Measurements from ENCODE around the gene HK2.
"Not testable (repeated sequence)": the region's sequence is repeated elsewhere in the genome, so short reads cannot be mapped to it uniquely, and the experiment has no call there.

HK2 gene

GRCh38 chr2:74880054-74880728 is 46.3 kb downstream of the HK2 start:
- no peak for DNase-seq

DNA sequence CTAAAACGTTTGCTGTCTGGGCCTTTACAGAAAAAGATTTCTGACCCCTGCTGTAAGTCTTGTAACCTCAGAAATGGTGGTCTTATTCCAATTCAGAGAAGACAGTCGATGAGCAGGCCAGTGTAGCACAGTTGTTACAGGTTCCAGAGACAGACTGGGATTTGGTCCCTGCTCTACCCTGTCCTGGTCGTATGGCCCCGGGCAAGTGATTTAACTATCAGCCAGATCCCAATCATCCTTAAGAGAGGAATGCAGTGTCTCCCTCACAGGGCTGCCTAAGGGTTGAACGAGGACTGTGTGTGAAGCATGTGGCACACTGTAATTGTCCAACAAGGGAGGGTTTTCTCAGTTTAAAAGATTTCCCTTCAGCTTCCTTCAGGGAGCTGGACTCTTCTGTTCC is 47.2 kb downstream of the HK2 start:
- no peak for DNase-seq

DNA sequence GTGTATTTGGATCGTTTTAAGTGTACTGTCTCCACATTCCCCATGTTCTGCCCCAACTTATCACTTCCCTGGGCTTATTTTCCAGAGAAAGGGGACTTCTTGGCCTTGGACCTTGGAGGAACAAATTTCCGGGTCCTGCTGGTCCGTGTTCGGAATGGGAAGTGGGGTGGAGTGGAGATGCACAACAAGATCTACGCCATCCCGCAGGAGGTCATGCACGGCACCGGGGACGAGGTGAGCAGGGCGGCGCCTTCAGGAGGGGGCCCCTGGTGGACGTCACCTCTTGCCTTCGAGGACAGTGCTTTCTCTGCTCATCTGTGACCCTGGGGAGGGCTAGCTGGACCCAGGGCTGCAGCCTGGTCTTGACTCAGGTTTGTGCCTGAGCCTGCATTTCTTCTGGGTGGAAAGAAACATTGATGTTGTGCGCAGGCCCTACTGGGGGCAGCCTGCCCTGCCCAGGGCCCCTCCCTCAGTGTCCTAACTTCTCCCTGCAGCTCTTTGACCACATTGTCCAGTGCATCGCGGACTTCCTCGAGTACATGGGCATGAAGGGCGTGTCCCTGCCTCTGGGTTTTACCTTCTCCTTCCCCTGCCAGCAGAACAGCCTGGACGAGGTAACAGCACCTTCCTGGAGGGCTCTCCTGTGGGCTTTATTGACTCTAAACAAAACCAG is 47.8 kb downstream of the HK2 start:
- DNase-seq = no peak

- no peak for DNase-seq
Measured at GRCh38 chr2:74882299-74882687, 48.4 kb downstream of the HK2 start.

DNA sequence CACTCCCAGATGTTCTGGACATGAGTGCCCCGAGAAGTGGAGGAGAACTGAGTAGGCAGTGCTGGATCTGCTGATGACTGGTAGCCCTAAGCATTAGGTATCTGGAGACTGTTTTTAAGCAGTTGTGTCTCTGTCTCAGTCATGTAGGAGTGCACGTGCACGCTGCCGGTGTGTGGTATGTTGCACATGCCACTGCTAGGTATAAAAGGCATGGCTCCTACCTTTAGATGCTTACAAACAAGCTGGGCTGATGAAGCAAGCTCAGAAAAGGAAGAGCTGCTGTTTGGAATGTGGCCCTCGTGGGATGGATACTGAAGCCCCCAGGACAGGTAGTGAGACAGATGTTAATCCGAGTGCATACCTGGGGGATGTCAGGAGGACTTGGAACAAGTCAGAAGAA is 49.1 kb downstream of the HK2 start:
- DNase-seq = no peak

DNA sequence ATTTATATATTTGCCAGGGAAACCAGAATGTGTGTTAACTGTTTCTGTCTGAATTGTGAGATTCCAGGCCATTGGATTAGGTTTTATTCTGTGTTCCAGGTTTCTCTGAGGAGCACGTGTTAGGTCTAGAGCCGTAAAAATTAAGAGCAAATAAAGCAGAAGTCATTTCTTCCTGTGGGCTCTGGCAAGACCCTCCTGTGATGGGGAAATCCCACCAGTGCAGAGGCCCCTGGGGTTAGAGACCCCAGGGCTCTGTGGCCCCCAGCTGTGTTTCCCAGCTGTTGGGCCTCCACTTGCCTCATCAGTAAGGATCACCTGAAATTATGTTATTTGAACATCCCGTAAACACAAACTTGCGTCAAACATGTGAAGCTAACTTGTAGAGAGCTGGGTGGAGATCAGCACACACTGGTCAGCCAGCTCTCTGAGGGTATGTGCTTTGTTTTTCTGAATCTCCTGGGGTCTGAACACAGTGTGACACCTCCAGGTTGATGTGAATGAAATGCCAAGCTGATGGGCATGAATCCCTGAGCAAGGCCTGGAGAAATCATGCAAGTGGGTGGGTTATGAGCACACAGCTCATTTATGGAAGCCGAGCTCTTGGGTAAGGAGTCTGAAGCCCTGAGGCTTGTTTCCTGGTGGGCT is 50.3 kb downstream of the HK2 start:
- no peak for DNase-seq

GRCh38 chr2:74884866-74885265 is 50.9 kb downstream of the HK2 start:
- no peak for DNase-seq

GRCh38 chr2:74886251-74886650 is 52.3 kb downstream of the HK2 start:
- DNase-seq = no peak

DNA sequence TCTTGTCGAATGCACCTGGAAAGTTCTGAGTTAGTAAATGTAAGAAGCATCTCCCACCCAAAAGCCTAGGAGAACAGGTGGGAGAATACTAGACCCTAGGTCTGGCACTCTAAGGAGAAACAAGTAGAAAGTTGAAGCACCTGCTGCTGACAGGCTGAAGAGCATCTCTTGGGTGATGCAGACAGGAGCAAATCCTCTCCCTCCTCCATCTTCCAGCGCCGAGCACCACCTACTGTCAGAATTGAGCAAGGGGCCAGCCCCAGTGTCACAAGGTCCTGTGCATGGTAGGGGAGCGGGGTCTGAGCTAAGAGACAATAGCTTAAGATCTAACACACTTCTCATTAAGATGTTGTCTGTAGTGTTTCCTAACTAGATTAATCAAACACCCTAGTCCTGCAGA is 52.9 kb downstream of the HK2 start:
- no peak for DNase-seq

- DNase-seq = no peak
Measured at GRCh38 chr2:74887445-74887951, 53.6 kb downstream of the HK2 start.

DNA sequence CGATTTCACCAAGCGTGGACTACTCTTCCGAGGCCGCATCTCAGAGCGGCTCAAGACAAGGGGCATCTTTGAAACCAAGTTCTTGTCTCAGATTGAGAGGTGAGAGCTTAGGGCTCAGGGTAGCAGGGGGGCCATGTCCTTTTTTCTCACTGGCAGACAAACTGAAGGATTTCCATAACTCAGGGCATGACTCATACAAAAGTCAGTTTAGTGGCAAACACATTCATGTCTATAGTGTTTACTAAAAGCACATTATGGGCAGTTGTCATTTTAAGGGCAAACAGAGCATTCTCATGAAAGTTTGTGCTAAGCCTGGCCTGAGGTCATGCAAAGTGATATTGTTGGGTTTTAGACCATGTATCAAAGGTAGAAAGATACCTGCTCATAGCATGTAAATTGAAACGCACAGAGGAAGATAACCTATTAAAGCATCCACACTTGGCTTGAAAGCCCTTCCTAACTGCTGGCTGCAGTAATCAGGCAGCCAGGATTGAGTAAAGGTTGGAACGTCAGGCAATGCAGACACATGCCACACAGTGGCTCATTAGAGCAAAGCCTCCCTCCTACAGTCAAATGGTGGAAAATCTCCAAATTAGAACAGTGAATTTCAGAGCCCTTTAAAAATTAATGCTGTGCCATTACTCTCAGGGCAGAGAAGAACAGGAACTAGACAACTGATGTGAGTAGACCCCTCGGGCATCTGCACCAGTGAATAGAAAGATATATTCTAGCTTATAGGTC is 54.2 kb downstream of the HK2 start:
- no peak for DNase-seq

GRCh38 chr2:74889159-74889558 is 55.2 kb downstream of the HK2 start:
- no peak for DNase-seq

DNA sequence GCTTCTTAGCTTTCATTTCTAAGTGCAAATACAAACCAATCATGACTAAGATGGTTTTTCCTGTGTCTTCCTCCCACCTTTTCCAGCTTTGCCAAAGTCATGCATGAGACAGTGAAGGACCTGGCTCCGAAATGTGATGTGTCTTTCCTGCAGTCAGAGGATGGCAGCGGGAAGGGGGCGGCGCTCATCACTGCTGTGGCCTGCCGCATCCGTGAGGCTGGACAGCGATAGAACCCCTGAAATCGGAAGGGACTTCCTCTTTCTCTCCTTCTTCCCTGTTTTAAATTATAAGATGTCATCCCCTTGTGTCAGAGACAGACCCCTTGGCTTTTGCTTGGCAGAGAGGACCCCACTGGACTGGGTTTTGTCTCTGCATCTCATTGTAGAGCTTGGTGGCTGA is 56.8 kb downstream of the HK2 start:
- DNase-seq = no peak

DNA sequence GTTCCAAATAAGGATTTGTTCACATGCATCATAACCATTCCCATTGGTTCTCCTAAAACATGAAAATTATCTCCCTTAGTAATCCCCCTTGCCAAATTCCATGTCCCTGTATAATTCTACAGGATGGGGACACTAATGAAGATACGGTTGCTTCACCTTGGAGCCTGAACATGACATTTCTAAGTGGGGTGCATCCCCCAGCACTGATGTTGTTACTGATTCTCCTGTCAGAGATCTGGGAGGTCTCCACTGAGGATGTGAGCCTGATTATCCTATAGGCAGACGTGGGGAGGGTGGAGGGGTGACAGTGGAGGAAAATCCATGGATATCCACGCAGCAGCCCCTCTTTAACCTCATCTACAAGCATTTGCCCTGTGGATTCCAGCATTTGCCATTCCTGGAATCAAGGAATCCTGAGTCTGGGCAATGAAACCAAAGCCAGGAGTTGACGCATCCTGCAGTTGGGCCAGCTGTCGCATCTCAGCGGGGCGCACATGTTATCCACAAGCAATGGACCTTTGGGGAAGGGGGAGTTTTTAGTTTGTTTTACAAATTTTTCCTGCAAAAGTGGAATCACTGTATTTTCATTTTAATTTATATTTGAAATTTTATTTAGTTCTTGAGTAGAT is 57.3 kb downstream of the HK2 start:
- DNase-seq = no peak

GRCh38 chr2:74891816-74892215 is 57.9 kb downstream of the HK2 start:
- not testable (repeated sequence) for DNase-seq

- DNase-seq = no peak
Measured at GRCh38 chr2:74892609-74893008, 58.7 kb downstream of the HK2 start.

- no peak for DNase-seq
Measured at GRCh38 chr2:74893332-74893731, 59.4 kb downstream of the HK2 start.

DNA sequence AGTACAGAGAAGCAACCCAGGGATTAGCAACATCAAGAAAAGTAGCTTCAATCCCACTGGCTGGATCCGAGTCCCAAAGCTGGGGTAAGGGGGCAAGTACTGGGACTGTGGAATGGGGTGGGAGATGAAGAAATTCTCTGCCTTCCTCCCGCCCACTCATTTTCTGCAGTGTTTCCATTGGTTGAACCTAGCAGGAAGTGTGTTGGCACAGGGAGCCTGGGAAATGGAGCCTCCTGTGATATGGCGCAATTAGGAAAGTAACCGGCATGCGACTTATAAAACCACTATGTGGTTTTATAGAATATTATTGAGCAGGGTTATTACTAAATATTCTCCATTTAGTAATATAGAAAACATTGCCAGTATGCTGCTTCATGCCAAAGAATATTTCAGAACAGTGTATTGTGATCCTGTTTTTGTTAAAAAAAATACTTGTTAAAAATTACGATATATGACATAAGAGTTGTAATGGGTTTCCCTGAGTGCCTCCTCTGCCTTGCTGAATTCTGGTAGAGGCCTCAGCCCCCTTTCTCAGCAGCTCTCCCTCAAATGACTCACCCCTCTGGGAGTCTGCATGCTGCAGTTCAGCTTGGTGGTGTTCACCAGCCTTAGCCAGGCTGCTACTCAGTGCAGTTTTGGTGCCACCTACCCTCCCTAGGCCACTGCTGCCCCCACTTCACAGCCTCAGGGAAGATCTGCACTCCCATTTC is 60.5 kb downstream of the HK2 start:
- no peak for DNase-seq

- no peak for DNase-seq
Measured at GRCh38 chr2:74895001-74895400, 61.1 kb downstream of the HK2 start.

GRCh38 chr2:74896232-74896631 is 62.3 kb downstream of the HK2 start:
- DNase-seq = no peak

DNA sequence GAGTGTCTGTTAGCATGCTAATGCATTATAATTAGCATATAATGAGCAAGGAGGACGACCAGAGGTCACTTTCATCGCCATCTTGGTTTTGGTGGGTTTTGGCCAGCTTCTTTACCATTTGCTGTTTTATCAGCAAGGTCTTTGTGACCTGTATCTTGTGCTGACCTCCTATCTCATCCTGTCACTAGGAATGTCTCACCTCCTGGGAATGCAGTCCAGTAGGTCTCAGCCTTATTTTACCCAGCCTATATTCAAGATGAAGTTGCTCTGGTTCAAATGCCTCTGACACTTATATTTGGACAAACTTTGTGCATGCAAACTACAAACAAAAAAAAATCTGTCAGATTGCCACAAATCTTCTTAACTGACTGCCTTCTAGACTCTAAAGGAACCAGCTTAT is 66.3 kb downstream of the HK2 start:
- DNase-seq = not testable (repeated sequence)

GRCh38 chr2:74902281-74902860 is 68.4 kb downstream of the HK2 start:
- no peak for DNase-seq
